MG63 (cell line): Measurements from ENCODE around the gene ANXA3. TPM values are rescaled to one million over a fixed set of nuclear protein-coding genes. Genes with fewer than 3 reads are reported as not detected.

ENCODE experiments used
- total RNA-seq: library from RNA; depleted of rRNA; stranded (reverse); fragments of >200 nt; shearing (Covaris generic); gene quantifications from 2 replicates; pipeline ENCODE4 v1.2.3, GENCODE V29; 2014; ENCODE audit warnings: low replicate concordance; rRNA removed

ANXA3 gene
- total RNA-seq, 1 experiment from 2014 or later: 10.8 TPM

Other genes starting within 250 kb of the ANXA3 start
- 6.1 and 8.4 TPM in 2 replicates for gene BMP2K, start 224.6 kb downstream of the ANXA3 start, total RNA-seq